ELR (cell line): ENCODE data around the gene ARHGEF4.
"Not testable (repeated sequence)": the region's sequence is repeated elsewhere in the genome, so short reads cannot be mapped to it uniquely, and the experiment has no call there.

ENCODE experiments used
- DNase-seq: peaks from one replicate; pipeline ENCODE4 v3.0.0-alpha.2; 2015; ENCODE audit warnings: low read depth

ARHGEF4 gene

DNA sequence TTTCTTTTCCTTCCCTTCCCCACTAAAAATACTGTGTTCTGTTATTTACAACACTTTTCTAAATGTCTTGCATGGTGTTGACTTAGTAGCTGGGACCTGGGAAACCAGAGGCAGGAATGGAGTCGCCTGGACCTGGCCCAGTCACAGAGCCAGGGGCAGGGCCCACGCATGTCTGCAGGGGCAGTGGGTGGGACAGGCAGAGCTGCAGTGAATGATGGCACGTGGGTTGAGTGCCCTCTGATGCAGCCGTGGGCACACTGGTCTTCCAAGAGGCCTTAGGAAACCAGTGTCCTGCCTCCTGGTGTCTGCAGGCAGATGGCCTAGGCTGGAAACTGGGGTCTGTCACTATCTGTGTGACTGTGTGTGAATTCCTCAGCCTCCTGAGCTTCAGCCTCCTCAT is 46.8 kb downstream of the ARHGEF4 start:
- DNase-seq: no peak

DNA sequence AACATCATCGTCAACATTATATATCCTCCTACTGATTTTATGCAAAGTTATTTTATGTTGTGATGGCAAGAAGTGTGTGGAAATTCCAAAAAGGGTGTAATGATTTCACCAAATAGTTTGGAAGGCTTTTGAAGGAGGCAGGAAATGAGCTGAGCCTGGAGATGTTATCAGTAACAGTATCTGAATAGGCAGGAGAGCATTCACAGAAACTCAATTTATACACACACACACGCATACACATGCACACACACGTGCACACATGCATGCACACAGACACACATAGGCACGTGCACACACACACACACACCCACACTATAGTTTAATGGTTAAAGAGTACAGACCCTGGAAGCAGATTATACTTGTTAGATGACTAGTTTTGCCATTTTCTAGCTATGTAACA is 47.3 kb downstream of the ARHGEF4 start:
- no peak for DNase-seq

DNA sequence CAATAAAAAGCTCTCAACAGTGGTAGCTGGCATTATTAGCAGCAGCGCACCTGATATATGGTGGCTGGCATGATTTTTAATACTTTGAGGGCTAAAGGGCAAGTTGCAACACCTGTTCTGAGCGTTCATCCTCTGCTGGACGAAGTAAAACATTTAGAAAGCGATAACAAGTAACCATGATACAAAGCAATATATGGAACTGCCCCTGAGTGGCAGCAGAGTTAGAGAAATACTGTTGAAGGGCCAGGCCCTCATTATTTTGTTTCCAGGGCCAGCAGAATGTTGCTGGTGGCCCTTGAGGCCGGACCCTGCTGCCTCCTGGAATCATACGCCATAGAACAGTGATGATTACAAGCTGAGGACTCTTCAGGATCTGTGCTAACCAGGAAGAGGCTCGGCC is 47.8 kb downstream of the ARHGEF4 start:
- no peak for DNase-seq

DNA sequence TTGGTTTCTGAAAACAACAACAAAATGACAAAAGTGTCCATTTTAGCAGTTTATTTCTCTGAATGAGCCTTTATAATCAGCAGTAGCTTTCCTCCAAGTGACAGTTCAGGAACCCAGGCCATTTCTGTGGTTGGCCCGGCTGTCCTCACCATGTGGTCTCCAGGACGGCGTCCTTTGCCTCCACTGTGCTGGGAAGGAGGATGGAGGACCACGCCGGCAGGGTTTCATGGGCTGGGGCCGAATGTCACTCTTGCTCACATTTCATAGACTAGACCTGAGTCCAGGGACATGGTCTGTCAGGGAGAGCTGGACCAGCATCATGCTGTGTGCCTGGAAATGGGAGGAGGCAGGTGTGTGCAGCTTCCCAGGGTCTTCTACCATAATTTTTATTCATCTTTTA is 50.9 kb downstream of the ARHGEF4 start:
- no peak for DNase-seq

DNA sequence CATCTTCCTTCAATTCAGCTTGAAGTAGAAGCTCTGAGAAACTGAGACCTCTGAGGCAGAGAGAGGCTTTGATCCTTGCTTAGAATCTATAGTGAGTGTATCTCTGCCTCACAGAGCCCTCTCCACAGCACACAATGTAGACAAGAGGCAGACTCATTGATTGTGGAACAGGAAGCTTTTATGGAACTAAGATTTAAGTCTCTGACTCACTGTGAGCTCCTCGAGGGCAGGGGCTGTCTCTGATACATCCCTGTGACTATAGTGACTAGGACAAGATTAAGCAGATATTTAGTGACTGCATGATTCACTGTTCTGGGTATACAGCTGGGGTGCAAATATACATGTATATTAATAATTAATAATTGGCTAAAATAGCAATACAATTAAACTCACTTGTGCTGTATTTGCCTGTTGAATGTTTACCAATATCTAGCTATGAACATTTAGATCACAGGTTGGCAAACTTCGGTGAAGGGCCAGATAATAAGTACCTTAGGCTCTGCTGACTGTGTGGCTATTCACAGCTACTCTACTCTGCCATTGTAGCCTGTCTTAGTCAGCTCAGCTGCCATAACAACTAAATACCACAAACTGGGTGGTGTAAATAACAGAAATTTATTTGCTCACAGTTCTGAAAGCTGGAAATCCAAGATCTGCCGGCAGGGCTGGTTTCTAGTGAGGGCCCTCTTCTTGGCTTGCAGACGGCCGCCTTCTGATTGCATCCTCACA is 54.4 kb downstream of the ARHGEF4 start:
- DNase-seq: peak; percentile 53

DNA sequence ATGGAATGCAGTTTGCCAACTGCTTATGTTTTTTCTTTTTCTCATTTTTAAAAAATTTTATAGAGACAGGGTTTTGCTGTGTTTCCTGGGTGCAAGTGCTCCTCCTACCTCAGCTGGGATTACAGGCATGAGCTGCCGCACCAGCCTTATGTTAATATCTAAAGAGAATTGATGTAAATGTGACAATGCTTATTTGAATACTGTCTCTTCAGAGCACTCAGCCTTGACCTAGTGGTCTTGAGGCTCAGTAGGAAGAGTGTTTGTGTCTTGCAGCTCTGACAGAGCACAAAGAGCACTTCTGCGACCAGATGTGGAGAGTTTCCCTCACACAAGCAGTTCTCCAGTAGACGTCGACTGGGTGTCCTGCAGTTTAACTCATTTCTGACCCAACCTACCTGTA is 55.3 kb downstream of the ARHGEF4 start:
- no peak for DNase-seq

DNA sequence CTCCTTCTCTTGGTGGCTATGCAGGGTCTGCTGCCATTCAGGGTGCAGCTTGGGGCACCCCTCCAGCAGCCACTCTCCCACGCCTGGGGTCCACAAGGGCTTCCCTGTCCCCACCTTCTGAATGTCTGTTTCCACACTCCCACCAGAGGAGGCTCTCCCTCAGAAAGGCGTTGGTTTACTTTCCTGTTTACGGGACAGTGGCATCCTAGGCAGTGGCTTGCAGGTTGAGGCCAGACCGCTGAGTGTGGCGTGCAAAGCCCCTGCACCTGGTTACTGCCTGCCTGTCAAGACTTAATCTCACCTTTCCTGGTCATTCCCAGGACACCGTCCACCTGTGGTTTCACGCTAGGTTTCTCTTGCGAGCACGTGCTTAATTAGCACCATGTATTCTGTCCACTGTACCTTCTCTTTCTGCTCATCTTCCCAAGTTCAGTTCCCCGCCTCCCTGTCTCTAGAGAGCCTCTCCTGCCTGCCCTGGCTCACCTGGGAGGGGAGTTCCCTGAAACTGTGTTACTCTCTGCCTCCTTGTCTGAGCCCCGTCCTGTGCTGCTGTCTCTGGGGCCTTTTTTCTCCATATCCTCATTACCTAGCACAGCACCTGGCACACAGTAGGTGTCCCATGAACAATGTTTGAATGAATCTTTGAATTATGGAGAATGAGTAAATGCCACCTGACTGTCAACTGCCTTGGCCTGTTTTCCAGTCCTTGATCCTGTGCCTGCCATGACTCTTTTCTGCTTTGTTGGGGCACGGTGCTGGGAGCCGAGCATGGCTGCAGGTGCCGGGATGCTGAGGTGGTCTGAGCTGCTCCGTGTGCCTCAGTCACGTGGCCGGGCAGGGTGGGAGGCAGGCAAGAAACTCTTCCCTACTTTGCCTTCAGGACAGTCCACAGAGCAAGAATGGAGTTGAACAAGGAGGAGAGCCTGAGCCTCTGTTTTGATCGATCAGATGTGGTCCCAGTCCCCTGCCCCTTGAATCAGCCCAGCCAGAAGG is 56.4 kb downstream of the ARHGEF4 start:
- DNase-seq: no peak

DNA sequence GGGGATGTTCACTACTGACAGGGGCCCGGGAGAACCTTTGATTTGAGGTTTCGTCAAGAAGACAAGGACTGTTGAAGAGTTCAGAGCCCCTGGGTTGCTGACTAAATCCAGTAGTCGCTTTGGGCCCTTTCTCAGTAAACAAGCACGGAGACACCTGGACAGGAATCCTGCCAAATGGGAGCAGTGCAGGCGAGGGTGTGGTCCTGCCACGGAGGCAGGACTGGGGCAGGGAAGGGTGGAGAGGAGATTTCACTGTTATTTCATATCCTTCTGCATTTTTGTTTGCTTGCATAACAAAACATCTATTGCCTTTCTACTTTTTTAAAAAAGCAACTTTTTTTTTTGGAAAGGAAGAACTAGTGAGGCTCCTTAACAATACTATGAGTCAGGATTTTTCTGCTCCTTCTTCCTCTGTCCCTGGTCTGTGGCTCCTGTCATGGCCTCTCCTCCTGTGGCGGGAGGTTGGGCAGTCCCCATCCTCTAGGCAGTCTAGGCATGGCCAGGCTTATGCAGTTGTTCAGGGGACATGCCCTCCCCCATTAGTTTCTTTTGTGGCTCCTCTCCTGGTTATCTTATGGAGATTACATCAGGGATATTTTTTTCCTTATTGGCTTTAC is 57.7 kb downstream of the ARHGEF4 start:
- no peak for DNase-seq

DNA sequence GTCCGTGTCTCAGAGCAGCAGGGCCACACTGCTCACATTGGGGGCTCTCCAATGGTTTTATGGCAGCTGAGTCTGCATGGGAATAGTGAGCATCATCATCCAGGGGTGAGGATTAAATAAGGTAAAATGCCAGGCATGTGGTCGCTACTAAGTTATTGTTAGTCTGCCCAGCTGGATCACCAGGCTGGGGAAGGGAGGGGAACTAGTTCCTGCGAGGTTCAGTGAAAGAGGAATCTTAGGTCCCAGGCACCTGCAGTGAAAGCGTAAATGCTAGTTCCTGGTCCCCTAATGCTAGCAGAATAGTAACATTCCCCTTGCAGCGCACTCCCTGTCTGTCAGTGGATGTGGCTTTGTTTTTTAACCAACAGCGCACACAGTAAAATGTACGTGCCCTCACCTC is 60.1 kb downstream of the ARHGEF4 start:
- DNase-seq: no peak

DNA sequence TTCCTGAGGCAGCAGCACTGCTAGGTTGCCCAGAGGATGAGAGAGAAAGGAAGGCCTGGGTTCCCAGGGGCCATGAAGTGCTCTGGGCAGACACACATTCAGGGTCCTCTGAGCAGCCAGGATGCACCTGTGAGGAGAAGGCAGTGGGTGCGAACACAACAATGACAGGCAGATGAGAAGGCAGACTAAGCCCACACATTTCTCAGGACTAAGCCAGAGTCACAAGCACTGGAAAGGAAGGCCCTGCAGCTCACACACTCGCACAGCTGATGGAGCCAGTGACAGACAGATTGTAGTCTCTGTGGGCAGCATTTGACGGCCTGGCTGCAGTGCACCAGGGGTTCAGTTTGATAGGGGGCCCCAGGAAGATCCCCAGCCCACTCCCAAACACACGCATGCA is 61.8 kb downstream of the ARHGEF4 start:
- no peak for DNase-seq

DNA sequence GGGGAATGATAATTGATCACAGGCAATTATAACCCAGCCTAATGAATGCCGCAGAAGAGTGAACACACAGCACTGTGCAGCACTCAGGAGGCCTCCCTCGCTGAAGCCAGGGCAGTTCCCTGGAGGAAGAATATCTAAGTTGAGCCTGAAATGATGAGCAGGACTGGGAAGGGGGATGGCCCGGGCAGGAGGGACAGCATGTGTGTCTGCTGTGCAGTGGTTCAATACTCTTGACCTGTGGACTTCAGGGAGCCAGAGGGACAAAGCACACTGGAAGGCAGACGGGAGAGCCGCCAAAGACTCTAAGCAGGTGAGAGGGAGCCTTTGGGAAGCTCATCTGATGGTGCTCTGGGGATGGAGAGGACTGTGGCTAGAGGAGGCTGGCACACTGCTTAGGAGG is 62.6 kb downstream of the ARHGEF4 start:
- DNase-seq: no peak

DNA sequence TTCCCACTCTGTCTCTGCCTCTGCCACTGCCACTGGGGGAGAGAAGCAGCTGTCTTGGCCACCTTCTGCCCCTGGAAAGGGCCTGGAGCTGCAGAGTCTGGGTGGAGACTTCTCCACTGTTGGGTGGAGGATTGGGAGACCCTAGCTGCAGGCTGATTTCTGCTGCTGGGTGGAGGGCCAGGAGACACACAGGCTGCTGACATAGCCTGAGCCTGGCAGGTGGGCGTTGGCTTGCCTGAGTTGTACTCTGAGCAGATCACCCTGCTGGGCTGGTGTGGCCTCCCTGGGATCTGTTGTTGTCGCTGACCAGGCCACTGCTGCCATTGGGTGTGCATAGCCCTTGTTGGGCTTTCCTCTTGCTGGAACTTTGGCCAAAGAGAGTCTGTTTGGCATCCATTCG is 64.3 kb downstream of the ARHGEF4 start:
- no peak for DNase-seq

DNA sequence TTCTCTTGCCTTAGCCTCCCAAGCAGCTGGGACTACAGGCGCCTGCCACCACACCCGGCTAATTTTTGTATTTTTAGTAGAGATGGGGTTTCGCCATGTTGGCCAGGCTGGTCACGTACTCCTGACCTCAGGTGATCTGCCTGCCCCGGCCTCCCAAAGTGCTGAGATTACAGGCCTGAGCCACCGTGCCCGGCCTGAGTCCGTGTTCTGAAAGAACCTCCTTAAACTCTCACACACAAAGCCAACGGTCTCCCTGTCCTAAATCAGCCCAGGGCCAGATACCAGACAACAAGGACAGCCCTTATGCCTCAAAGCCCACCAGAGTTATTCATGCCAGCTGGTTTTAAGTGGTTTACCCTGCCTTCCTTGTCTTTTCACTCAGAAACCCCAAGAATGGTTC is 64.9 kb downstream of the ARHGEF4 start:
- DNase-seq: not testable (repeated sequence)

DNA sequence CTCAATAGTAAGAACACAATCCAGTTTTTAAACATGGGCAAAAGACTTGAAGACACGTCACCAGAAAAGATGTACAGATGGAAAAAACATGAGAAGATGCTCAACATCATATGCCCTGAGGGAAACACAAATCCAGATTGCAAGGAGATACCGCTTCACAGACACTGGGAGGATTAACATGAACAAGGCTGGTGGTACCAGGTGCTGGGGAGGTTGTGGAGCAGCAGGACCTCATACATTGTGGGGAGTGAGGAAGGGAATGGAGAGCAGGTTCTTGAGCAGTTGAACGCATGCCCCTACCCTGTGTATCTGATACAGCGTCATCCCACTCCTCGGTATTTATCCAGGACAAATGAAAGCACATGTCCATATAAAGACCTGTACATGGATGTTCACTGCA is 72.1 kb downstream of the ARHGEF4 start:
- DNase-seq: no peak

DNA sequence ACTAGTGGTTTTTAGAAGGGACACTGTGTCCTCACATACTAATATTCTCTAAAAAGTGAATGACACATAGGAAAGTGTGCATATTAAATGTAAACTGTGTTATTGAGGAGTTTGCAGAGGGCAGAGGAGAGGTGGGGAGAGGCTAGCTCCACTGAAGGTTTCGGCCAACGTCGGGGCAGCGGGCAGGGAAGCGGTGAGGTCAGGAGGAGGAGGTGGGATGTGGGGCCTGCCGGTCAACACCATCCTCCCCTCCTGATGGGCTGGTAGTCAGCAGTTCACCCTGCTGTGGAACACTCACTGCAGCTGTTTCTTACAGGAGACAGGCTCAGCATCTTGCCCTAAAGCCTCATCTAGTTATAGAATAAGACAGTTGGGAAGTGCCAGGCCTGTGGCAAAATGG is 74.2 kb downstream of the ARHGEF4 start:
- DNase-seq: no peak

DNA sequence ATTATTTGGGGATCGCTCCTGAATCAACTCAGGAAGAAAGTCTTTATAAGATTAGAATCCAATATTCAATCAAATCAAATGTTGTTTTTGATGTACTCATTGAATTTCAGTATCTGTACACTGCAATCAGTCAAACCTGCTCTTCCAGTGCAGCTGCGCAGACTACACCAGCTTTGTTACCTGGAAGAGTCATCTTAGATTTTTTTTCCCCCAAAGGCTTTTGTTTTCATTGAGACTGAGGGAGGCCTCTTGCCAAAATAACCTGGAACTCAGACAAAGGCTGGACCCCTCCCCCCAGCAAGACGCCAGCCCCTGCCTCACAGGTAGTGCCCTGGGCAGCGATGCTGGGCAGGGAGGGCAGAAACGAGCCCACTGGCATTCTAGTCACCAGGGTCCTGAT is 74.8 kb downstream of the ARHGEF4 start:
- DNase-seq: no peak

DNA sequence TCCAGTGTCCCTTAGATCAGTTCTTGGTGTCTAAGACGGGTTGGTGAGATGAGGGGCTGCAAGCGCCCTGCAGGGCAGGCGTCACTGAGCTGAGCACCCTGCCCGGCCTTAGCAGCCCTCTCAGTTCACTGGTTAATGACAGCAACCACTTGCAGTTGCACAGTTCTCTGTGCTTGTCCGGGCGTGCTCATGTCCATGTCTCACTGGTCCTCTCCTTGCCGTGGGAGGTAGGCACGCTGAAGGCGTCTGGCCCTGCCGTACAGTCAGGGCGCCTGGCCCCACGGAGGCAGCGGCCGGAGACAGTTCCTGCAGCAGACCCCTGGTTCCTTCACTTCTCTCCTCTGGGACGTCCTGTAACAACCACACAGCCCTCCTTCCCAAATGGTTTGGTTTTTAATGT is 75.3 kb downstream of the ARHGEF4 start:
- no peak for DNase-seq

DNA sequence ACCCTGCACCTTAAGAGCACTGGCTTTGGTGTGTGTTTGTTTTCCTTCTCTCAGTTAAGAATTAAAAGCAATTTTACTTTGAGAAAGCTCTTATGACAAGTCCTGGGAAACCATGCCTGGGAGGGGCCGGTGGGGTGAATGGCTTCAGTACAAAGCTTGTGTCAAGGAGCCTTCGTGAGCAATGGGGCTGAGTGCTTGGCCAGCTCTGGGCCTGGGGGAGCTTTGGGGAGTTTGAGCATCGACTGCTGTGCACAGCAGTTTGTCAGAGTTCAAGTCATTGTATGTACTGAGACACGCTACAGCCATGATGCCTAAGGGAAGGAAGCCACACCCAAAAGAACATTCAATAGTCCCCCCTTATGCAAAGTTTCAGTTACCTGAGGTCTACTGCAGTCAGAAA is 75.8 kb downstream of the ARHGEF4 start:
- DNase-seq: no peak

DNA sequence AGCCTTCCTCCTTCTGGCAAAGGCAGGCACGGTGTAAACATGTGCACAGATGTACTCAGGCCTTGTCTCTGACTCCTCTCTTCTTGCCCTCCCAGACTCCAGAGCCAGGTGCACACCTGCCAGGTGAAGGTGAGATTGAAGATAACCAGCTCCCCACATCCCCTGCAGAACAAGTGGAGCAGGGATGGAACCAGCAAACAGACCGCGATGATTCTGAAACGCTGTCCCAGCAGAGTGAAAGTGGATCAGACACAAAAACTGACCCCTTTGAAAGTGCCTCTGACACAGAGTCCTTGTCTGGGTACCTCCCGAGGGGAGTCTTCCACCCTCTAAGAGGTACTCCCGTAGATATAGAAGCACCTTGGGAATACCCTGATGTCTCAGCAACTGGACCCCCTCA is 77.2 kb downstream of the ARHGEF4 start:
- no peak for DNase-seq

DNA sequence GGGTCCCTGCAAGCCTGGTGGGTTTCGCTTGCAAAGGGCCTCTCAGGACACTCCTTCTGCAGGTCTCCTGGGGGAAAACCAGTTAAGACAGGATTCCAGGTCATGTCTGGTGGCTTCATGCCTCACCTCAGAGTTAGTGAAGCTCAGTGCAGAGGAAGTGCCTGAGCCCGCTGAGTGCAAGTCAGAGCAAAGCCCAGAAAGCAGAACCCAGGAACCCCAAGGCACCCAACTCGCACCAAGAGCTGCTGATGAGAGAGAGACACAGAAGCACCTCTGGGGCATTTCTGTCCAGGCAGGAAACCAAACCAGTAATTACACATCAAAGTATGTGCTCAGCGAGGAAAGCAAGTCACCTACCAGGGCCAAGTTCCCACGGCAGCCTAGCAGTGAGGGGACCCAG is 78.4 kb downstream of the ARHGEF4 start:
- no peak for DNase-seq

DNA sequence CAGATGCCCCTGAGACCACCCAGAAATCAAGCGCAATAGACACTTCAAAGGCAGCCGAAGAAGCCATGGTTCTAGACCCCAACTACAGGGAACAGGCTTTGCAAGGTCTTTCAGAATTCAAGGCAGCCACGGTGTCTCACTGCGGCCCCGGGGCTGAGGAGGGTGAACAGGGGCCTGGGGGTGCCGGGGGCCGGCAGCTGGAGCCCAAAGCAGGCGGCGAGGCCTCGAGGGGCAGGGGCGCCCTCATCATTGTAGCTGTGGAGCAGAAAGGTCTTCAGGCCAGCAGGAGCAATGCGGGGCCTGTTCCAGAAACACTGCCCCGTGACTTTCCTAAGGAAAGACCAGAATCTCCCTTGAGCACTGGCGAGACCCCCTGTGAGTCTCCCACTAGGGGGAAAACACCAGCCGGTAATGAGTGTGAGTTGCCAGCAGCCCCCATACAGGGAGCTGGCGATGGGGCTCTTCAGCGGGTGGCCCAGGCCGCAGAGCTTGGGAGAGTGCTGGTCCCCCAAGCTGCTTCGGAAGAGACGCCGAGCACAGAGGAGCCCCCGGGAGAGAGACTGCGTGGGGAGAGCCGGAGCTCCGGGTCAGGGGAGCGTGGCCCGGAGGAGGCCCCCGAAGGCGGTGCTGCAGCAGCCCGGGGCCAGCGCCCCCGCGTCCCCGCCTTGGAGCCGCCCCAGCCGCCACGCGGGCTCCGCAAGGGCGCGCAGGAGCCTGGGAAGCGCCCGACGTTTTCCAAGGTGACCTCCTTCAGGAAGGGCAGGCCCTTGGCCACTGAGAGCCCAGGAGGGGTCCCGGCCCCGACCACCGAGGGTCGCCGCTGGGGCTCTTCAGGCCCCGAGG is 79.1 kb downstream of the ARHGEF4 start:
- no peak for DNase-seq

DNA sequence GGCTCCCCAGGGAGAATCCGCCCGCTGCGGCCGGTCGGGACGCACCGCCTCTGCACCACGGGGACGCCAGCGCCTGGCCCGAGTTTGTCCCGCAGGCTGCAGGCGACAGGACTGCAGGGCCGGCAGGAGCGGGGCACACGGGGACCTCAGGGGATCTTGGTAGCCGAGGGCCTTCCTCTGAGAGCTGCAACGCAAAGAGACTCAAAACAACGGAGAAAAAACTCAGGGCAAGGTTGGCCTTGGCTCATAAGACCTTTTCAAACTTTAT is 79.7 kb downstream of the ARHGEF4 start:
- DNase-seq: no peak
